Purkinje cell (primary cell): ENCODE measurements around the gene ZNF653. TPM values are rescaled to one million over a fixed set of nuclear protein-coding genes. Genes with fewer than 3 reads are reported as not detected.

Experiments
- polyA plus RNA-seq: library from polyadenylated mRNA; unstranded; fragments of >200 nt; fragmentation: Nextera tagmentation; gene quantifications from 2 replicates; pipeline ENCODE4 v1.2.1, GENCODE V29; 2014

Gene ZNF653
- not detected in 2 replicates for polyA plus RNA-seq

DNA sequence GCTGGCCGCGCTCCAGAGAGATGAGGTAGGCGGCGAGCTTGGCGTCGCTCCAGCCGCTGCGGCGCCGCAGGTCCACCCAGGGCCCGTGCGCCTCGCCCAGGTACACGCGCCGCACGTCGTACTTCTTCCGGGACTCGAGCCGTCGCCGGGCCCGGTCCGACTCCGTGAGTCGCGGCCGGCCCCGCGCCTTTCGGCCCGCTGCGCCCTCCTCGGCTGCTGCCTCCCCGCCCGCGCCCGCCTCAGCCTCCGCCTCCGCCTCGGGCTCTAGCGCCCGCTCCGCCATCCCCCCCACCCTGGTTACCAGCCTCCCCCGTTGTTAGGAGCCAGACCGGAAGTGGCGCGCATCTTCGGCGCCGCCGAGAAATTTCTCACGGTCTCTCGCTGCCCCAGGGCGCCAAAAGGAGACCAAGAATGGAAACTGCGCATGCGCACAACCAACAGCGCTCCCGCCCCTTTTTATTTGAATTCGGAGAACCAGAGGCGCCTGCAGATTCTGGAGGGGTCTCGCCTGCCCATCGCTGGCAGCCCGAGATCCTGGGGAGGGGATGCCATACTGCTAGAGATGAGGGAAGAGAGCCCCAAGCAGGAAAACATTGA lies at the start of gene ZNF653:
TSS of gene ZNF653 (minus strand) at position 336 of the 597 bp plus-strand sequence. CDS start at position 283, 53 bp downstream.

GRCh38 chr19:11538232-11539036 lies 32.8 kb upstream of the ZNF653 start, which contains the start of gene CNN1:
CNN1 (plus strand) TSS chr19:11538851; CDS start chr19:11538928, 77 bp downstream.

DNA sequence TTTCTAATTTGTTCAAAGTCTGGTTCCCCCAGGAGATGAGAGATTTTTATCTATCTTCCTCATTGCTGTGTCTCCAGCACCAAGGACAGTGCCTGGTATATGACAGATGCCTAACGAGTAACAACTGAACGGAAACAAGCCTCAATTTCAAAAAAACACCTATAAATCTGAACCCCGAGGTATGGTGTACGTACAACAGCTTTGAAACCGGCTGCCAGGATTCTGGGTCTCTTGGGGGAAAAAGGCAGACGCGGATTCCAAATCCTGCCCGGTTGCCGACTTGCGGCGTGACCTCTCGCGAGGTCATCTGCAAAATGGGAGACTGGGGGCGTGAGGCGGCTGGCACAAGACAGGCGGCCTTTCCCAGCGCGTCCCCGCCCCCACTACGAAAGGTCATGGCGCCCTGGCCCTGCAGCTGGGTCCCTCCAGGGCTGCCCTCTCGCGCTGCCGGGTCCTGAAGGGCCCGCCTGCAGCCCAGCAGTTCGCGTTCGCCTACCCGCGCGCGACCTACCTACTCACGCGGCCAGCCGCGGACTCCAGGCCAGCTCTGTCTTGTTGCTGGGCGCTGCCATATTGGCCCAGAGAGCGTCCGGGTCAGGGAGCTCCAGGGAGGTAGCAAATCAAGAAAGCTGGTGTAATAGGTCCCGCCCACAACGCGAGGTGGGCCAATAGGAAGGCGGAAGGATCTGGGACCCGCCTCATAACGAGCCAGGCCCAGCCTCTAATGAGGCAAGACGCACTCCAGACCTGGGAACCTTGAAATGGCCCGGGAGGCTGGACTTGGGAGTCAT lies 23.1 kb upstream of the ZNF653 start, which contains the start of gene ECSIT:
TSS of gene ECSIT (minus strand) at position 584 of the 791 bp plus-strand sequence. CDS start 9,964 bp downstream, outside the sequence.

DNA sequence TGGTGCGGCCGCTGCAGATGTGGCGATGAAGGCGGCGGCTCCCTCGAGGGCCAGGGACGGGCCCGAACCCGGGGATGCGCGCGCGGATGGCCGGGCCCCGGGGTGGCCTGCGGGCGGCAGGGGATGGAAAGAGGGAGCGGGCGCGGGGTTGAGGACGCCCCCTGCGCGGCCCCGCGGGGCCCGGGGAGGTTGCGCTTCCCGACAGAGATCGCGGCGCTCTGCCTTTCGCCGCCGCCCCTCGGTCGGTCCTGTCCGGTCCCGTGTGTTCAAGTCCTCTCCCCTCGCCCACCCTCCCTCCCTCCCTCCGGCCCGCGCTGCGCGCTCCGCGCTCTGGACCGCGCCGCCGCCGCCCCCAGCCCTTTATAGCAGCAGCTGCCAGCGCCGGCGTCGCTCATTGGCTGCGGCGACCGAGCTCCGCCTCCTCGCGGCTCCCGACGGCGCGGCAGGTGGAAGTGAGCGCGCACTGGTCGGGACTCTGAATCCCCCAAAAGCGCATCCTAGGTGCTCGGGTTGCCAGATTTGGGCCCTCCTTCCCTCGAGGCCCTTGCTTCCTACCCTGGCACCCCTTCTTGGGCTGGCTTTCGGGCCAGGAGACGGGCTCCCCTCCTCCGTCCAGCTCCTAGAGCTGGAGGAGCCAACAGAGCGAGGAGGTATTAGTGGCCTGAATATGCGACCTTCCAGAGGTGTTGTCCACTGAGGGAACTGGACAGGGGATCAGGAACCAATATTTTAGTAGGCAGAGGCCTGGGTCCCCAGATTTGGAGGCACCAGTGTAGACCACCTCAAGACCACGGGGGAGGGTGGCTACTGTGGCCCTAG lies 24.7 kb downstream of the ZNF653 start, which contains the start of gene ELAVL3:
TSS of gene ELAVL3 (minus strand) at position 332 of the 819 bp plus-strand sequence. CDS start 438 bp downstream, outside the sequence.

DNA sequence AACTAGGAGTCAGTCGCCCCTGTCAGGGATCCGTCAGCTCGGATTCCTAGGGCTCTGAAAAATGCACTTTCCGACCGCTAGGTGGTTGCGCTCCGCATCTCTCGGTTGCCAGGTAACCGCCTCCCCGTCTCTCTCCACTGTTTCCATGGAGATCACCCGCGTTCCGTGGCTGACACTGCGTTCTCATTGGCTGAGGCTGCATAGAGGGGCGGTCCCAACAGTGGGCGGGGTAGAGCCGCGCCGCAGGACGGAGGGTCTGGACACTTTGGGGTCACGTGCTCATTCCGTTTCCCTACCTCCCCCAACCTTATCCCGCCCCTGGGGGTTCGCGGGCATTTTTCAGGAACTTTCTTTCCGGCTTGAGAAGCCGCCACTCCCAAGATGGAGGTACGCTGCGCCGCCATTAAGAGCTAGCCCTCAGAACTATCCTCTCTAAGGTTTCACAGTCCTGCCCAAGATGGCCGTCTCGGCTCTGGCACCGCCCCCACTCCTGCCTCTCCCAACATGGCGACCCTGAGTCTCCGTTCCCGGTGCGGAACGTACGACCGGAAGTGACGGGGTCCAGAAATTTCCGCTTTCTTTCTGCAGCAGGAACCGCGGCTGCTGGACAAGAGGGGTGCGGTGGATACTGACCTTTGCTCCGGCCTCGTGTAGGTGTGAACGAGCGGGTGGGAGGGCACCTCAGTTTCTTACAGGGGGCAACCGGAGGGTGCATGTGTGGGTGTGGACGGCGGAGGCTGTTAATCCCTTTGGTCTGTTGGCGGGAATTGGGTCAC lies 70.4 kb downstream of the ZNF653 start, which contains the start of the genes ODAD3 and PRKCSH:
TSS of gene ODAD3 (minus strand) at position 65 of the 776 bp plus-strand sequence. CDS start 105 bp downstream, outside the sequence.
TSS of gene PRKCSH (plus strand) at position 579 of the 776 bp plus-strand sequence. CDS start 483 bp downstream, outside the sequence.

Other genes starting within 250 kb of the ZNF653 start
- gene DOCK6, start 243.3 kb downstream of the ZNF653 start, polyA plus RNA-seq: 0.66 TPM in 1 of 2 replicates, not detected in the other
- not detected in 2 replicates for gene TSPAN16, start 209.7 kb downstream of the ZNF653 start, polyA plus RNA-seq
- gene RAB3D, start 166.2 kb downstream of the ZNF653 start, polyA plus RNA-seq: 0.90 and 1.9 TPM in 2 replicates
- gene TMEM205, start 159.6 kb downstream of the ZNF653 start, polyA plus RNA-seq: 56.6 and 111 TPM in 2 replicates
- 0.47 and 2.0 TPM in 2 replicates for gene CCDC159, start 159.3 kb downstream of the ZNF653 start, polyA plus RNA-seq
- gene PLPPR2, start 150.4 kb downstream of the ZNF653 start, polyA plus RNA-seq: 8.4 and 12.7 TPM in 2 replicates
- gene SWSAP1, start 131.2 kb downstream of the ZNF653 start, polyA plus RNA-seq: 1.2 TPM in 1 of 2 replicates, not detected in the other
- gene EPOR, start 121.5 kb downstream of the ZNF653 start, polyA plus RNA-seq: 4.7 and 5.7 TPM in 2 replicates
- 3.5 TPM in 1 of 2 replicates, not detected in the other for gene RGL3, start 86.5 kb downstream of the ZNF653 start, polyA plus RNA-seq
- gene ODAD3, start 70.7 kb downstream of the ZNF653 start, polyA plus RNA-seq: 0.99 and 3.2 TPM in 2 replicates
- 13.8 and 37.1 TPM in 2 replicates for gene PRKCSH, start 70.2 kb downstream of the ZNF653 start, polyA plus RNA-seq
- gene ELAVL3, start 24.8 kb downstream of the ZNF653 start, polyA plus RNA-seq: 4.9 and 6.3 TPM in 2 replicates
- gene ECSIT, start 23.3 kb upstream of the ZNF653 start, polyA plus RNA-seq: 10.3 and 11.8 TPM in 2 replicates
- not detected in 2 replicates for gene CNN1, start 33.0 kb upstream of the ZNF653 start, polyA plus RNA-seq
- 17.2 and 21.9 TPM in 2 replicates for gene ELOF1, start 53.4 kb upstream of the ZNF653 start, polyA plus RNA-seq
- gene ACP5, start 71.8 kb upstream of the ZNF653 start, polyA plus RNA-seq: not detected in 2 replicates
- gene ZNF627, start 91.6 kb upstream of the ZNF653 start, polyA plus RNA-seq: 8.2 and 9.8 TPM in 2 replicates
- gene ZNF823, start 233.1 kb upstream of the ZNF653 start, polyA plus RNA-seq: 0.57 and 1.6 TPM in 2 replicates